SK-N-MC (cell line): ENCODE measurements around the gene TMEM117.

Experiments used
- DNase-seq: peaks from one replicate; pipeline ENCODE4 v3.0.0-alpha.2; 2011; ENCODE audit warnings: low read depth, low spot score
- H3K27ac ChIP-seq: fragments of 200-600 bp; sonication (generic); 2 replicates; pipeline ENCODE4 v1.5.1; 2016; ENCODE audit warnings: mixed run types
- H3K36me3 ChIP-seq: fragments of 200-600 bp; sonication (generic); 2 replicates; pipeline ENCODE4 v1.6.1; 2017; ENCODE audit warnings: antibody characterized with exemption, low read length, mixed read lengths; ENCODE audit not compliant: insufficient read depth
- H3K4me3 ChIP-seq: fragments of 200-600 bp; sonication (generic); 2 replicates; pipeline ENCODE4 v1.5.1; 2016
- H3K9ac ChIP-seq: fragments of 200-600 bp; sonication (generic); 2 replicates; pipeline ENCODE4 v1.8.0; 2017; ENCODE audit warnings: mixed run types, mixed read lengths; ENCODE audit not compliant: insufficient read length
- H3K9me3 ChIP-seq: fragments of 200-600 bp; sonication (generic); 2 replicates; pipeline ENCODE4 v1.6.1; 2017; ENCODE audit warnings: low read depth, mild to moderate bottlenecking, antibody characterized with exemption, low read length, moderate library complexity, mixed read lengths
- EZH2 ChIP-seq: fragments of 200-600 bp; sonication (generic); IDR thresholded peaks from one replicate; pipeline ENCODE4 v1.6.1; 2017; ENCODE audit warnings: antibody characterized with exemption
- FOXP2 ChIP-seq: optimal IDR thresholded peaks from 2 replicates; pipeline ENCODE3; 2011; ENCODE audit warnings: mild to moderate bottlenecking, moderate library complexity; ENCODE audit not compliant: insufficient read depth; ENCODE audit errors: extremely low read length, control extremely low read depth
- POLR2AphosphoS5 ChIP-seq: IDR thresholded peaks from 2 replicates; pipeline ENCODE4 v1.6.1; 2012; ENCODE audit warnings: mild to moderate bottlenecking, low read depth, low read length, borderline replicate concordance

TMEM117 gene

GRCh38 chr12:43893670-43894069 is 57.8 kb downstream of the TMEM117 start:
- H3K4me3 ChIP-seq, result no peak overlapping the region
- no peak for DNase-seq
- TF ChIP-seq FOXP2 (no peak), POLR2AphosphoS5 (no peak), EZH2 (no peak)
- no peaks in the 10 kb centered on the region for H3K36me3 ChIP-seq
- no peaks in the 10 kb centered on the region for H3K9me3 ChIP-seq
- H3K9ac ChIP-seq, result no peak overlapping the region
- no peak overlapping the region for H3K27ac ChIP-seq

GRCh38 chr12:43895580-43896206 is 59.8 kb downstream of the TMEM117 start:
- H3K4me3 ChIP-seq, result no peak overlapping the region

GRCh38 chr12:43896496-43896895 is 60.6 kb downstream of the TMEM117 start:
- no peaks in the 10 kb centered on the region for H3K36me3 ChIP-seq
- no peak overlapping the region for H3K27ac ChIP-seq
- no peak for DNase-seq
- TF ChIP-seq POLR2AphosphoS5, result no peak
- no peak for TF ChIP-seq FOXP2
- TF ChIP-seq EZH2, result no peak
- H3K4me3 ChIP-seq, result no peak overlapping the region
- H3K9ac ChIP-seq, result no peak overlapping the region
- no peaks in the 10 kb centered on the region for H3K9me3 ChIP-seq

More at GRCh38 chr12:43895580-43896206, 59.8 kb downstream of the TMEM117 start:
- no peak for DNase-seq
- no peak overlapping the region for H3K27ac ChIP-seq
- TF ChIP-seq POLR2AphosphoS5 (no peak), FOXP2 (no peak), EZH2 (no peak)
- H3K36me3 ChIP-seq, result no peaks in the 10 kb centered on the region
- H3K9me3 ChIP-seq, result no peaks in the 10 kb centered on the region
- H3K9ac ChIP-seq, result no peak overlapping the region

GRCh38 chr12:43898474-43898873 is 62.6 kb downstream of the TMEM117 start:
- H3K36me3 ChIP-seq, result no peaks in the 10 kb centered on the region
- no peak overlapping the region for H3K27ac ChIP-seq
- DNase-seq, result no peak
- H3K9me3 ChIP-seq, result no peaks in the 10 kb centered on the region
- H3K9ac ChIP-seq, result no peak overlapping the region
- TF ChIP-seq FOXP2 (no peak), EZH2 (no peak), POLR2AphosphoS5 (no peak)
- H3K4me3 ChIP-seq, result no peak overlapping the region

- Histone ChIP-seq H3K9ac (no peak overlapping the region), H3K27ac (no peak overlapping the region), H3K9me3 (no peaks in the 10 kb centered on the region), H3K36me3 (no peaks in the 10 kb centered on the region), H3K4me3 (no peak overlapping the region)
- TF ChIP-seq POLR2AphosphoS5, result no peak
- no peak for TF ChIP-seq FOXP2
- no peak for TF ChIP-seq EZH2
- DNase-seq, result no peak
Measured at GRCh38 chr12:43899574-43899973, 63.7 kb downstream of the TMEM117 start.

- H3K9me3 ChIP-seq, result no peaks in the 10 kb centered on the region
- H3K27ac ChIP-seq, result no peak overlapping the region
- no peak for DNase-seq
- H3K36me3 ChIP-seq, result no peaks in the 10 kb centered on the region
- no peak overlapping the region for H3K9ac ChIP-seq
- TF ChIP-seq FOXP2 (no peak), EZH2 (no peak), POLR2AphosphoS5 (no peak)
- no peak overlapping the region for H3K4me3 ChIP-seq
Measured at GRCh38 chr12:43903686-43904085, 67.8 kb downstream of the TMEM117 start.

GRCh38 chr12:43912859-43913258 is 77.0 kb downstream of the TMEM117 start:
- no peaks in the 10 kb centered on the region for H3K9me3 ChIP-seq

GRCh38 chr12:43914391-43914790 is 78.5 kb downstream of the TMEM117 start:
- no peak for TF ChIP-seq POLR2AphosphoS5
- no peak for TF ChIP-seq FOXP2
- no peak for TF ChIP-seq EZH2
- H3K27ac ChIP-seq, result no peak overlapping the region
- no peak for DNase-seq
- no peak overlapping the region for H3K9ac ChIP-seq
- no peaks in the 10 kb centered on the region for H3K36me3 ChIP-seq
- no peaks in the 10 kb centered on the region for H3K9me3 ChIP-seq
- H3K4me3 ChIP-seq, result no peak overlapping the region

More at GRCh38 chr12:43912859-43913258, 77.0 kb downstream of the TMEM117 start:
- no peak overlapping the region for H3K4me3 ChIP-seq
- H3K9ac ChIP-seq, result no peak overlapping the region
- peak; percentile 32 for DNase-seq
- no peaks in the 10 kb centered on the region for H3K36me3 ChIP-seq
- 0 out of 2 replicates have a peak overlapping the region, but pooled peaks have one; percentile 2 for H3K27ac ChIP-seq
- TF ChIP-seq FOXP2 (no peak), POLR2AphosphoS5 (no peak), EZH2 (no peak)
